ENCODE data around the gene DAB2. TPM values are rescaled to one million over a fixed set of nuclear protein-coding genes. Genes with fewer than 3 reads are reported as not detected.

Gene DAB2
- total RNA-seq, 4 donors from 2014 or later, result 13.6 to 25.7 (median 19.2) TPM

DNA sequence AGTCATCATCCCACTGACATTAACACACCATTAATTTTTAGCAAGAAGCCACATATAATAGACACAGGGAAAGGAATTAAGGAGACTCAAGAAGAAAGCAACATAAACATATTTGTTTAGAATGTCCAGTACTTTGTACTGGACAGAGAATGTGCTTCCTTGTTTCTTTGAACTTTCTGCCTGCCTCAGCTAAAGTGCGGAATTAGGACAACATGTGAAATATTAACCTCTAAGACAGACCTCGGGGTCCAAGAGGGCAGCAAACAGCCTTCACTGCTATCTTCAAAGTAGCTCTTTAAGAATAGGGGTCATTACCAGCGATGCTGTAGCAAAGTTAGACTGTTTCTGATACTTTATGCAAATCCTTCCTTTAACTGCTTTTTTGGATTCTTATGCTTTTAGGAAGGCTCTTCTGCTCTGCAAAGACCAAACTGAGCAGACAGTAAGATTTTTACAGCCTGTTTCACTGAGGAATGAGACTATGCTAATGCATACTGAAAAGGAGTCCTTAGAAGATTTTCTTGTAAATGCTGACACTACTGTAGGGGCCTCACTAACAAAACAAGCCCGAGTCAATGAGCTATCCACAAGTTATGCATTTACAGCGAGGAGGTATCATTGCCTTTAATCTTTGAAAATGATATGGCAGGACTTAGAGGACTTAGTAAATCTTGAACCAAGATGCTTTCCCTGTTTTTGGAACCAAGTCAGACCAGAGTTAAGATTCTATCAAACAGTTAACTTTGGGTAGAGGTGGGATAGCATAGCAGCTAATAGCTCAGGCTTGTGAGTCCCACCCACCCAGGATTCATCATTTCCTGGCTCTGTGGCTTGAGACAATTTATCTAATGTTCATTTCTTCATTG is 23.8 kb downstream of the DAB2 start:
- no peak for DNase-seq (ENCODE audit: low spot score in 2 of 2)
- WGBS, 2 donors, result 69% methylated on average over 5 of the region's 5 CpGs
- no peak overlapping the region for H3K4me3 ChIP-seq (ENCODE audit: low read depth, poor library complexity, severe bottlenecking)
- TF ChIP-seq CTCF (IDR thresholded peaks at IDR 0.05) (no peak), POLR2A (IDR thresholded peaks at IDR 0.05) (no peak)
- intact Hi-C loops (cut with DNase I; ENCODE audit: low total_unique reads), result no loop called here

DNA sequence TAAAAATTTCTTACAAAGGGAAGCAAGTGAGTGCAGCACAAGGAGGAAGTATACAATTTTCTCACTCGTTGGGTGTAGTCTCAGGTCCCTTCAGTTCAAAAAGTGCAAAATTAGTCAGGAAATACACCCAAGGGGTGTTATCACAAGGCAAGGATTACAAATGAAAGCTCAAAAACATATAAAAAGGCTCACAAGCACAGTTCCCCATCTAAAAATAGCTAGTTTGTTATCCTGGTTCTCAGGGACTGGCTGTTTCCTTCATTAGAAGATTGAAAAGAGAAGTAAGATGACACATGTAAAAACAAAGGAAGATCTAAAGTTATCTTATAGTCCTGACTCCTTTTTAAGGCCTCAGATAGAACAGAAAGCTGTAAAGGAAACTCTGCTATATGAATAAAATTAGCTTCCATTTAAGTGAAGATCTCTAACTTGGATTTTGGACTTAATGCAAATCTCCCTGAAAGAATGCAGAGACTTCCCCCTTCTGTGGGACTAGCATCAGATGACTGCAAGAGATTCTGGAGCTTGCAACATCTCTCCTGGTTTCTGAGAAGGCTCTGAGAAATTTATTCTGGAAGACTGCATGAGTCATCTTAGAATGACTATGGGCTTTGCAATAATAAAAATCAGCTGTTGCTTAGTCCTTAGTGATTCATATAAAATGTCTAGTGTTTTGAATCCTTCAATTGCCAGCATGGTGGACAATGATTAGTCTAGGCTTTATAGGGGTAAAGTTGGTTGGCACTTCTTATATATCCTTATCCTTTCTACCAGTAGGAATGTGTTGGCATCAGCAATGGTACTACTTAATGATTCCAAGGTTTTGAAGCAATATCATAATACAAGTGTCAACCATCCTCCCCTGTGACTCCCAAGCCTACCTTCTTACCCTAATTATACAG is 25.4 kb downstream of the DAB2 start:
- no peak for TF ChIP-seq CTCF (IDR thresholded peaks at IDR 0.05)
- no peak for TF ChIP-seq POLR2A (IDR thresholded peaks at IDR 0.05)
- WGBS, 2 donors, result 50 to 66% methylated on average over 1 of the region's 1 CpG
- intact Hi-C loops (cut with DNase I; ENCODE audit: low total_unique reads), result no loop called here
- H3K4me3 ChIP-seq (ENCODE audit: low read depth, poor library complexity, severe bottlenecking), result no peak overlapping the region
- peak in 1 of 2 donors; percentile 66 for DNase-seq (ENCODE audit: low spot score in 2 of 2)

DNA sequence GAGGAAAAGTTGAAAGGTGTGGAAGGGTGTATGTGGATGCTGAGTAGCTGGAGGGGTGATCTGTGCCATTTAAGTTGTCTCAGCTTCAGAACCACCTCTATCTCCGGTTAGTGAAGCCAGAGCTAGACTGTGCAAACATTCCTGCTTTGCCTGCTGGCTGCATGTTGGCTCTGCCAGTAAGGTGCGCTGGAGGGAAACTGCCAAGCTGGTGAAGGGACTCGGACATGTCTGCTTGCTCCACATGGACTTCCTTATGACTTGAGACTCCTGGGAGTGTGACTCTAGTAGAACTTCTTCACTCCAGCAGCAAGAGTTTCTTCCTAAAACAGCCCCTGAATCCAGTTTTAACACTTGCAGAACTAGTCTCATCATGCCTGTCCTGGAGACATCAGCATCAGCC is 27.9 kb downstream of the DAB2 start:
- 67 to 78% methylated on average over 3 of the region's 3 CpGs for WGBS, 2 donors
- intact Hi-C loops (cut with DNase I; ENCODE audit: low total_unique reads), result no loop called here
- TF ChIP-seq CTCF (IDR thresholded peaks at IDR 0.05) (no peak), POLR2A (IDR thresholded peaks at IDR 0.05) (no peak)
- DNase-seq (ENCODE audit: low spot score in 2 of 2), result no peak
- H3K4me3 ChIP-seq (ENCODE audit: low read depth, poor library complexity, severe bottlenecking), result no peak overlapping the region

- TF ChIP-seq CTCF (IDR thresholded peaks at IDR 0.05) (no peak), POLR2A (IDR thresholded peaks at IDR 0.05) (no peak)
- intact Hi-C loops (cut with DNase I; ENCODE audit: low total_unique reads), result no loop called here
- no peak for DNase-seq (ENCODE audit: low spot score in 2 of 2)
- H3K4me3 ChIP-seq (ENCODE audit: low read depth, poor library complexity, severe bottlenecking), result no peak overlapping the region
Measured at GRCh38 chr5:39395521-39395920, 29.3 kb downstream of the DAB2 start.

DNA sequence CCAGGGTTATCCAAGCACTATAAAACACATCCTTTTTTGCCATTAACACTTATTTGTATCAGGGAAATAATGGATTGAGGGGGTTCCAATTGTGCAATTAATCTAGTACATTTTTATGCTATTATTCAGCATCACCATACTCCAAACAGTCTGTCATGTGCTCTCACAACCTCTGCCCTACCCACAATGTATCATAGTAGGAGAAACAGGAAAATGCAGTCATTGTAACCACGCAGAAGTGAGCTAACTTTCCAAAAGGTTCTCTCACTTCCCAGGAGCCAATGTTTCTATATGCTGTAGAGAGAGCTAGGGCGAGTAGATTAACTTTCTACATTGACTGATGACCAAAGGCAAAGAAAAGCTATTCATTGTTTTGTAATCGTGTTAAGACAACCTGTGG is 29.8 kb downstream of the DAB2 start:
- no peak overlapping the region for H3K4me3 ChIP-seq (ENCODE audit: low read depth, poor library complexity, severe bottlenecking)
- intact Hi-C loops (cut with DNase I; ENCODE audit: low total_unique reads), result no loop called here
- peak in 1 of 2 donors; percentile 46 for DNase-seq (ENCODE audit: low spot score in 2 of 2)
- 64 to 66% methylated on average over 3 of the region's 3 CpGs for WGBS, 2 donors
- TF ChIP-seq POLR2A (IDR thresholded peaks at IDR 0.05) (no peak), CTCF (IDR thresholded peaks at IDR 0.05) (no peak)

Measured in lower leg skin (tissue), 4 donors.